ENCODE results near the gene SNX10.

Gene SNX10

DNA sequence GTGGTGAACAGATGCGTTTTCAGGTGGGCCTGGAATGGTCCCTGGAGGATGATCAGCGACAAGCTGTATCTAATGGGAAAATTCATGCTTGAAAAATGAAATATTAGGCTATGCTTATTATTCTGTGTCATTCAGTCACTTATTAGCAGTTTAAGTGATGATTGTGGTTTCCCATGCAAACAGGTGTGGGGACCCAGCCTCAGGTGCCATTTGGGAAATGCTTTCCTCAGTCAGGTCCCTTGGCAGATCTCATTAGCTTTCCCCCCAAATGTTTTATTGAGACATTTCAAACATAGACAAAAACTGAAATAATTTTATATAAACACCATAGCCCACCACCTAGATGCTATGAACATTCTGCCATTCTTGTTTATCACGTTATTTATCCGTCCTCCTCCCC, 411 bp upstream of the SNX10 start:
- H2AFZ ChIP-seq (ENCODE audit: low read length): peak overlapping the region; percentile 96
- no peak overlapping the region for H2BK5ac ChIP-seq (ENCODE audit: low read length)
- H2BK12ac ChIP-seq (ENCODE audit: low read length): no peak overlapping the region
- no peaks in the 10 kb centered on the region for H3K9me3 ChIP-seq (replicated peaks in 1 of 2; ENCODE audit: control insufficient read depth in 2 of 2, insufficient read depth in 1 of 2, low read depth in 1 of 2, low read length in 2 of 2)
- H4K8ac ChIP-seq (ENCODE audit: low read depth, low read length): no peak overlapping the region
- peaks cover 0 to 36% (median 0%) of the 10 kb centered on the region in 3 experiments for H3K27me3 ChIP-seq (ENCODE audit: control insufficient read depth in 3 of 3, insufficient read depth in 3 of 3, low read depth in 1 of 3, low read length in 3 of 3)
- H3K4me2 ChIP-seq (ENCODE audit: insufficient read depth, low read length, poor library complexity, severe bottlenecking): peak overlapping the region; percentile 91
- no peak for DNase-seq (ENCODE audit: low spot score)
- no peak overlapping the region for H3K18ac ChIP-seq (ENCODE audit: low read length)
- no peaks in the 10 kb centered on the region for H3K36me3 ChIP-seq (replicated peaks in 1 of 2; ENCODE audit: control insufficient read depth in 2 of 2, insufficient read depth in 2 of 2, low read length in 2 of 2)
- no peak overlapping the region for H4K91ac ChIP-seq (ENCODE audit: low read depth, low read length, poor library complexity)
- no peak overlapping the region for H3K4ac ChIP-seq (ENCODE audit: low read length)
- H3K27ac ChIP-seq (replicated peaks; ENCODE audit: low read length): no peak overlapping the region
- peak overlapping the region; percentile 40 to 88 for H3K4me3 ChIP-seq (ENCODE audit: low read length in 2 of 2)
- no peak overlapping the region for H2BK15ac ChIP-seq (ENCODE audit: low read length)
- H3K23ac ChIP-seq (ENCODE audit: low read depth, low read length, poor library complexity): peak overlapping the region; percentile 43
- no CpG with 5 or more reads among the region's 4 CpGs for WGBS, 2 donors (ENCODE audit: extremely low coverage in 2 of 2, insufficient read length in 2 of 2, insufficient replicate concordance in 1 of 2)
- no peaks in the 10 kb centered on the region for H3K79me1 ChIP-seq (ENCODE audit: low read depth, low read length)
- no peak overlapping the region for H3K14ac ChIP-seq (ENCODE audit: low read length)
- H3K9ac ChIP-seq (ENCODE audit: low read depth, low read length, poor library complexity): no peak overlapping the region
- H2BK120ac ChIP-seq (ENCODE audit: low read depth, low read length): no peak overlapping the region
- H2AK5ac ChIP-seq (ENCODE audit: low read depth, low read length): no peak overlapping the region
- H3K4me1 ChIP-seq (ENCODE audit: control insufficient read depth in 2 of 2, insufficient read depth in 1 of 2, low read depth in 1 of 2, low read length in 2 of 2): peaks cover 0 to 6% of the 10 kb centered on the region in 2 donors

DNA sequence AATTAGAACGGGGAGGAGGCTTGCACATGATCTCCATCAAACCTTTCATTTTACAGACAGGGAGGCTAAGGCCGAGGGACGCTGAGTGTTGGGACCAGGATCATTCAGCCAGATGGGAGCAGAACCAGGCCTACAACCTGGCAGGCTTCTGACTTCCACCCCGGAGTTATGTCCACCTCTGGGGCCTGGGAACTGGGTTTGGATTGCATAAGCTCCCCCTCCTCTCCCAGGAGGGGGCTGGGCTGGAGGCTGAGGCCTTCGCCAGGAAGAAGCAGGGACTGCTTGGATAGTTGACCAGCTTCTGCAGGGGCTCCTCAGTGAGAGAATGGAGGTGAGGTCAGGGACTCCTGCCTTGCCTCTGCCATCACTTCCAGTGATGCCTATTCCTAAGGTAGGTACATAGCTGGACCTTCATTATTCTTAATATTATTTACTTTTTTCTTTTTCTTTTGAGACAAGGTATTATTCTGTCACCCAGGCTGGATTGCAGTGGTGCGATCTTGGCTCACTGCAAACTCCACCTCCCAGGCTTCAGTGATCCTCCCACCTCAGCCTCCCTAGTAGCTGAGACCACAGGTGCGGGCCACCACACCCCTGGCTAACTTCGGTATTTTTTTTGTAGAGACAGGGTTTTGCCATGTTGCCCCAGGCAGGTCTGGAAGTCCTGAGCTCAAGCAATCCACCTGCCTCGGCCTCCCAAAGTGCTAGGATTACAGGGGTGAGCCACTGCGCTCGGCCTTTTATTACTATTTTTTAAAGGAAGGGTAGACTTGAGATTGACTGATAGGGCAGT, 1.3 kb downstream of the SNX10 start:
- peaks cover 0 to 6% of the 10 kb centered on the region in 2 donors for H3K4me1 ChIP-seq (ENCODE audit: control insufficient read depth in 2 of 2, insufficient read depth in 1 of 2, low read depth in 1 of 2, low read length in 2 of 2)
- H2AK5ac ChIP-seq (ENCODE audit: low read depth, low read length): no peak overlapping the region
- H3K36me3 ChIP-seq (replicated peaks in 1 of 2; ENCODE audit: control insufficient read depth in 2 of 2, insufficient read depth in 2 of 2, low read length in 2 of 2): no peaks in the 10 kb centered on the region
- peaks cover 0 to 33% (median 0%) of the 10 kb centered on the region in 3 experiments for H3K27me3 ChIP-seq (ENCODE audit: control insufficient read depth in 3 of 3, insufficient read depth in 3 of 3, low read depth in 1 of 3, low read length in 3 of 3)
- no peaks in the 10 kb centered on the region for H3K79me1 ChIP-seq (ENCODE audit: low read depth, low read length)
- no peak overlapping the region for H2BK12ac ChIP-seq (ENCODE audit: low read length)
- H3K9me3 ChIP-seq (replicated peaks in 1 of 2; ENCODE audit: control insufficient read depth in 2 of 2, insufficient read depth in 1 of 2, low read depth in 1 of 2, low read length in 2 of 2): no peaks in the 10 kb centered on the region
- no peak overlapping the region for H3K4me2 ChIP-seq (ENCODE audit: insufficient read depth, low read length, poor library complexity, severe bottlenecking)
- no peak overlapping the region for H2BK15ac ChIP-seq (ENCODE audit: low read length)
- H3K23ac ChIP-seq (ENCODE audit: low read depth, low read length, poor library complexity): no peak overlapping the region
- H2AFZ ChIP-seq (ENCODE audit: low read length): no peak overlapping the region
- H2BK5ac ChIP-seq (ENCODE audit: low read length): no peak overlapping the region
- H4K8ac ChIP-seq (ENCODE audit: low read depth, low read length): no peak overlapping the region
- no peak overlapping the region for H3K27ac ChIP-seq (replicated peaks; ENCODE audit: low read length)
- H2BK120ac ChIP-seq (ENCODE audit: low read depth, low read length): no peak overlapping the region
- WGBS, 2 donors (ENCODE audit: extremely low coverage in 2 of 2, insufficient read length in 2 of 2, insufficient replicate concordance in 1 of 2): no CpG with 5 or more reads among the region's 11 CpGs
- H3K4me3 ChIP-seq (ENCODE audit: low read length in 2 of 2): no peak overlapping the region
- H3K9ac ChIP-seq (ENCODE audit: low read depth, low read length, poor library complexity): no peak overlapping the region
- no peak overlapping the region for H4K91ac ChIP-seq (ENCODE audit: low read depth, low read length, poor library complexity)
- H3K18ac ChIP-seq (ENCODE audit: low read length): no peak overlapping the region
- no peak for DNase-seq (ENCODE audit: low spot score)
- no peak overlapping the region for H3K4ac ChIP-seq (ENCODE audit: low read length)
- H3K14ac ChIP-seq (ENCODE audit: low read length): no peak overlapping the region

- no CpG with 5 or more reads among the region's 6 CpGs for WGBS, 2 donors (ENCODE audit: extremely low coverage in 2 of 2, insufficient read length in 2 of 2, insufficient replicate concordance in 1 of 2)
Measured at GRCh38 chr7:26293569-26294308, 2.1 kb downstream of the SNX10 start.

GRCh38 chr7:26295015-26295414, 3.4 kb downstream of the SNX10 start:
- no peak overlapping the region for H3K14ac ChIP-seq (ENCODE audit: low read length)
- H3K27ac ChIP-seq (replicated peaks; ENCODE audit: low read length): no peak overlapping the region
- no peak overlapping the region for H2BK12ac ChIP-seq (ENCODE audit: low read length)

More at GRCh38 chr7:26293569-26294308, 2.1 kb downstream of the SNX10 start:
- H2BK5ac ChIP-seq (ENCODE audit: low read length): no peak overlapping the region
- H3K27ac ChIP-seq (replicated peaks; ENCODE audit: low read length): no peak overlapping the region
- no peak overlapping the region for H4K91ac ChIP-seq (ENCODE audit: low read depth, low read length, poor library complexity)
- no peaks in the 10 kb centered on the region for H3K79me1 ChIP-seq (ENCODE audit: low read depth, low read length)
- no peak overlapping the region for H3K18ac ChIP-seq (ENCODE audit: low read length)
- no peak overlapping the region for H2AFZ ChIP-seq (ENCODE audit: low read length)
- H2BK120ac ChIP-seq (ENCODE audit: low read depth, low read length): no peak overlapping the region
- H2BK15ac ChIP-seq (ENCODE audit: low read length): no peak overlapping the region
- H3K23ac ChIP-seq (ENCODE audit: low read depth, low read length, poor library complexity): no peak overlapping the region
- peaks cover 0 to 6% of the 10 kb centered on the region in 2 donors for H3K4me1 ChIP-seq (ENCODE audit: control insufficient read depth in 2 of 2, insufficient read depth in 1 of 2, low read depth in 1 of 2, low read length in 2 of 2)
- no peak for DNase-seq (ENCODE audit: low spot score)
- H3K9me3 ChIP-seq (replicated peaks in 1 of 2; ENCODE audit: control insufficient read depth in 2 of 2, insufficient read depth in 1 of 2, low read depth in 1 of 2, low read length in 2 of 2): no peaks in the 10 kb centered on the region
- H4K8ac ChIP-seq (ENCODE audit: low read depth, low read length): no peak overlapping the region
- H2BK12ac ChIP-seq (ENCODE audit: low read length): no peak overlapping the region
- H3K14ac ChIP-seq (ENCODE audit: low read length): no peak overlapping the region
- H3K4ac ChIP-seq (ENCODE audit: low read length): no peak overlapping the region
- H3K36me3 ChIP-seq (replicated peaks in 1 of 2; ENCODE audit: control insufficient read depth in 2 of 2, insufficient read depth in 2 of 2, low read length in 2 of 2): no peaks in the 10 kb centered on the region
- no peak overlapping the region for H3K9ac ChIP-seq (ENCODE audit: low read depth, low read length, poor library complexity)
- H3K4me2 ChIP-seq (ENCODE audit: insufficient read depth, low read length, poor library complexity, severe bottlenecking): peak overlapping the region; percentile 11
- peaks cover 0 to 33% (median 0%) of the 10 kb centered on the region in 3 experiments for H3K27me3 ChIP-seq (ENCODE audit: control insufficient read depth in 3 of 3, insufficient read depth in 3 of 3, low read depth in 1 of 3, low read length in 3 of 3)
- no peak overlapping the region for H2AK5ac ChIP-seq (ENCODE audit: low read depth, low read length)
- H3K4me3 ChIP-seq (ENCODE audit: low read length in 2 of 2): no peak overlapping the region

More at GRCh38 chr7:26295015-26295414, 3.4 kb downstream of the SNX10 start:
- Histone ChIP-seq H3K79me1 (ENCODE audit: low read depth, low read length) (no peaks in the 10 kb centered on the region), H2AFZ (ENCODE audit: low read length) (no peak overlapping the region), H3K18ac (ENCODE audit: low read length) (no peak overlapping the region), H3K27me3 (ENCODE audit: control insufficient read depth in 3 of 3, insufficient read depth in 3 of 3, low read depth in 1 of 3, low read length in 3 of 3) (peaks cover 0 to 33% (median 0%) of the 10 kb centered on the region in 3 experiments), H4K91ac (ENCODE audit: low read depth, low read length, poor library complexity) (no peak overlapping the region), H3K23ac (ENCODE audit: low read depth, low read length, poor library complexity) (no peak overlapping the region), H3K4me3 (ENCODE audit: low read length in 2 of 2) (no peak overlapping the region), H3K9me3 (replicated peaks in 1 of 2; ENCODE audit: control insufficient read depth in 2 of 2, insufficient read depth in 1 of 2, low read depth in 1 of 2, low read length in 2 of 2) (no peaks in the 10 kb centered on the region), H2BK15ac (ENCODE audit: low read length) (no peak overlapping the region), H3K36me3 (replicated peaks in 1 of 2; ENCODE audit: control insufficient read depth in 2 of 2, insufficient read depth in 2 of 2, low read length in 2 of 2) (no peaks in the 10 kb centered on the region), H2BK120ac (ENCODE audit: low read depth, low read length) (no peak overlapping the region), H3K4ac (ENCODE audit: low read length) (no peak overlapping the region), H3K4me1 (ENCODE audit: control insufficient read depth in 2 of 2, insufficient read depth in 1 of 2, low read depth in 1 of 2, low read length in 2 of 2) (peaks cover 0 to 6% of the 10 kb centered on the region in 2 donors), H3K9ac (ENCODE audit: low read depth, low read length, poor library complexity) (no peak overlapping the region), H4K8ac (ENCODE audit: low read depth, low read length) (no peak overlapping the region), H2AK5ac (ENCODE audit: low read depth, low read length) (no peak overlapping the region), H3K4me2 (ENCODE audit: insufficient read depth, low read length, poor library complexity, severe bottlenecking) (no peak overlapping the region), H2BK5ac (ENCODE audit: low read length) (no peak overlapping the region)
- DNase-seq (ENCODE audit: low spot score): no peak

All from neuronal stem cell (in vitro differentiated cells).